GM21515 (cell line): ENCODE measurements around the gene MATN1.
A peak's percentile ranks its signal among the peaks of the same experiment; 100 is the strongest.

Source experiments
- ATAC-seq: cut with Tn5 transposase; IDR thresholded peaks from one replicate; pipeline ENCODE4 v1.9.1; 2021; ENCODE audit not compliant: unreplicated experiment

Gene MATN1

DNA sequence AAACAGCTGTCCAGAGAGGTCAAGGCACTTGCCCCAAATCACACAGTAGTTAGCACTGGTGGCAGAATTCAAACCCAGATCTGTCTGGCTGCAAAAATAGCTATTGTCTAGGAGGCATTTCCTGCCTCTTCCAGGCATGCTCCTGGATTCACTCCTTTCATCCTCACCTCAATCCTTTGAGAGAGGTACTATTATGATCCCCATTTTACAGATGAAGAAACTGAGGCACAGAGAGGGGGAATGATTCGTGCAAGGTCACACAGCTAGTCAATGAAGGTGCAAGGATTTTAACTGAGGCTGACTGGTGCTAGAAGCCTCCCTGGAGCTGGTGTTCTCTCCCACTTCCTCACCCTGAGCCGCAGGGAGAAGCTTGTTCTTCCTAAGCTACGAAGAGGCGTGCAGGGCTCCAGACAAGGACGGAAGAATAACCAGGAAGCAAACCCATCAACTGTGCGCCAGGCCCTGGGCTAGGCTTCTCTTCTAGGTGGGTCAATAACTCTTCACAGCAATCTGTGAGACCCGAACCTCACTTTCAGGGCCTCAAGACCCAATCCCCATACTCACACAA, 34.8 kb upstream of the MATN1 start:
- no peak for ATAC-seq

DNA sequence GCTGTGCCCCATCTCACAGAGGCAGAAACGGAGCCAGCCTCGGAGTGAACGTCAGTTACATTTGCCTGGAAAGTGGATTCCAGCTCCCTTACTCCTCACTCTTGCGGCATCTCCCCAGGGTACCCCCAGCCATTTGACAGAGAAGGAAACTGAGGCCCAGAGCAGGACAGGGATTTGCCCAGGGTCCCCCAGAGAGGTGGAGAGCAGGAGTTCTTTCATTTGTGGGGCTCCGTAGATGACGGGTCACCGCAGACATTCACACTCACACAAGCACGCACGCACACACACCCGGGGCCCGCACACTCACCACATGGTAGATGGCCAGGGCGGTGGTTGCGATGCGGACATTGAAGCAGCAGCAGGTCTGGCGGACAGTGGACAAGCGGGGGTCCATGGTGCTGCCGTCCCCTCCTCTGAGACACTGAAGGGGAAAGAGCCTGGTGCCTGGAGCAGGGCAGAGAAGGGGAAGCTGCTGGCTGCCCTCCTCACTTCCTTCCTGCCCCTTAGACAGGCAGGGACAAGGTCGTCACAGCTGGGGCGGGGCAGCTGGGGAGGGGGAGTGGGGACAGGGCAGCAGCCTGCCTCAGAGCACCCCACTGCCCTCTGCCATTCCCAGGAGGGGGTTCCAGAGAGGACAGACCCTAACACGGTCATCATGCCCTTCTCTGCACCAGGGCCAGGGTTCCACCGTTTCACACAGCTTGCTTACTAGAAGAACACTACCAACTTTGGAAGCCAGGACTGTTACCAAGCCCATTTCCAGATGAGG, 34.2 kb upstream of the MATN1 start, which contains the start of gene LAPTM5:
Gene LAPTM5 (minus strand): TSS at position 423 of the 769 bp plus-strand sequence. CDS start 29 bp downstream, at position 394.
- ATAC-seq = no peak

DNA sequence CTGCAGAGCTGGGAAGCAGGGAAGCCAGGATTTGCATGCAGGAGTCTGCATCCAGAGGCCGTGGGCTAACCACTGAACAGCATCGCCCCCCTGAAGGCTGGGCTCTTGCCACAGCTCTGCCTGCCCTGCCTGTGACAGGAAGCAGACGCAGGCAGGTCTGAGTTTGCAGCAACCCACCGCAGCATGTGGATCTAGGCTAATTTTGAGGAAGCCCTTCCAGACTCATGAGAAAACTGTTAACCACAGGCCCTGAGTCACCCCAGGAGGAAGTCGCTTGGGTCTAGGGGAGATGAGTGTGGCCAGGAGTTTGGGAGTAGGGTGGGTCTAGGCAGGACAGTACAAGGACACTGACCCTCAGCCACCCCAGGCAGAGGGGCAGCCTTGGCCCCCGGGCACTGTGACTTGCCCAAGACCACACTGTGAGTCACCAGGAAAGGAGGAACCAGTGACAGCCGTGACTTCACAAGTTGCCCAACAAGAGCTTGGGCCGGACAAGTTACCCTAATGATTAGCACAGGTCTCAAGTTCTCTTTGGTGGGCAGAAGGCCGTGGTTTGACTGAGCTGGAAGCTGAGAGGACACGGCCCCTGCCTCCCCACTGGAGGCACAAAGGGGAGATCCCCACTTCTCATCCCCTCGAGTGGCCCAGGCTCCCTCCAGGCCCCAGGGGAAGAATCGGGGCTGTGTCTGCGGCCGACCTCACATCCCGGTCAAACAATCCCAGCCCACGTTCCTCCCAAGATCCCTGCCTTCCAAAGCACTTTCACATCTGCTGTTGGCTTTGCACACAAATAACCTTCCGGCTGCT, 33.4 kb upstream of the MATN1 start:
- no peak for ATAC-seq

DNA sequence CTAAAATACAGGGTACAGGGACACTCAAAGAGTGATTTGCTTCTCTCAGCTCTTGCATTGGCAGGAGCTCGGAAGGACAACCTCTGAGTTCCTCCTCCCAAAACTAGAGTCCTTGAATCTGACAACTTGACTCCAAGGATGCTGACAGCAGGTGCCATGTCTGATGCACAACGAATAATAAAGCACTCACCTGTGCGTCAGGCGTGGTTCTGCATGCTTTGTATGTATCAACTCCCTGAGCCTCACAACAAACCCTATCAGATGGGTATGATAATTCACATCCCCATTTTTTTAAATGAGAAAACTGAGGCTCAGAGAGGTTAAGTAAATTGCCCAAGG, 32.8 kb upstream of the MATN1 start:
- ATAC-seq = no peak

DNA sequence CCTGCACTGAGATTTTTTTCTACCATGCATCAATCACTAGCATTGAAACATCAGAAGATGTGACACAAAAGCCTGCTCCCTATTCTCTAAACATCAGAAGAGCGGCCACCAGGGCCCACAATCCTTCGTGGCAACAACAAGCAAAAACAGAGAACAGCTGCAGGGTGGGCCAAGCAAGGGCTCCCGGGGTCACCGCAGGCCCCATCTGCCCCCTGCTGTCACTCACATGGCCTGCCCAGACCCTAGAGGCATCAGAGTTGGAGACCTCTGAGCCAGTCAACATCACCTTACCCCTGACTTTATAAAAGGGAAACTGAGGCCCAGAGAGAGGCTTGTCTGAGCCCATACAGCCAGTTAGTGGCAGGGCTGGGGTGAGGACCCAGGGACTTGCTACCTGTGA, 32.4 kb upstream of the MATN1 start:
- no peak for ATAC-seq

DNA sequence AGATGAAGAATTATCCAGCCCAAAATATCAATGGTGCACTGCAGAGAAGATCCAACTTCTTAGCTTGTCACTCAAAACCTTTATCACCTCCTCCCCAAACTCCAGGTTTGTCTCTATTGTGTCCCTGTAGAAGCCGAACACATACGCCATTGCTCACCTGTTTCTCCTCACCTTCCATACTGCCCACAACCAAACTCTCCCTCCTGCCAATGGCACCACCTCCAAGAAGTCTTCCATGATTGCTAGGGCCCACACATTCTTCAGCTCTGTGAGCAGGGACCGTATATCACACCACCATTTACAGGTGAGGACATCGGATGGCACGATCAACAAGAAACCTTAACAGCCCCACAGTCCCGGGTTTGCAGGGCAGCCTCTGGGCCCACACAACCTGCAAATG, 31.9 kb upstream of the MATN1 start:
- ATAC-seq = no peak

DNA sequence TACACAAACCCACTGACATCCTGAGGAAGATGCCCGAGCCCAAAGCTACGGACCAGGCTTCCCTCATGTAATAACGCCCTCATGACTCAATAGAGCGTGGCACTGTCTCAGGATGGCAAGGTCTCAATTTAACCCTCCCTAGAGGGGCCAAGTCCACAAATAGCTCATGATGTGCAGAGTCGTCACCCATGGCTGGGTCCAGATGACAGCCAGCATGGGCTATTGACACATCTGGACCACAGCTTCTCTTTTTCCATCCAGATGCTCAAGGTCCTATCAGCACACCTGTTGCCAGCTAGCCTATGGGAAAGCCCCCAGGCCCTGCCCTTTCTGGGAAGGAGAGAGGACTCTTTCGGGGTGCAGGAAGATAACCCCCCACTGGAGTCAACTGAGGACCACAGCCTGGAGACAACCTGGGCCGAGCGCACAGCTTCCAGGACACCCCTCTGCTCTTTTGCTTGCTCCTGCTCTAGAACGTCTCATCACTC, 31.3 kb upstream of the MATN1 start:
- ATAC-seq = peak; percentile 27

DNA sequence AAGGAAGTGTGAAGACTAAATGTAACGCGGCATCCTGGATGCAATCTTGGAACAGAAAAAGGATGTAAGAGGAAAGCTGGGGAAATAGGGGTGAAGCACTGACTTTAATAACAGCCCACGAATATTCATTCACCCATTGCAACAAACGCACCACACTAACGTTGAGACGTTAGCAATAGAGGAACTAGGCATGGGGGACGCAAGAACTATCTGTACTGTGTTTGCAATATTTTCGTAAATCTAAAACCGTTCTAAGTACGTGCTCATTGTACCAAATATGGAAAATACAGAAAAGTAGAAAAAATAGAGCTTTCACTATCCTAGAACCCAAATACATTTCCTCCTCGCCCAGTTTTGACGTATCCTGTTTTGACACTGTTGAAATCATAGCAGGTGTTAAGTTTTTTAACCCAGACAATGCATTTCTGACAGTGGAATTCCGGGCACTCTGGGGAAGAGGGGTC, 30.3 kb upstream of the MATN1 start:
- no peak for ATAC-seq

DNA sequence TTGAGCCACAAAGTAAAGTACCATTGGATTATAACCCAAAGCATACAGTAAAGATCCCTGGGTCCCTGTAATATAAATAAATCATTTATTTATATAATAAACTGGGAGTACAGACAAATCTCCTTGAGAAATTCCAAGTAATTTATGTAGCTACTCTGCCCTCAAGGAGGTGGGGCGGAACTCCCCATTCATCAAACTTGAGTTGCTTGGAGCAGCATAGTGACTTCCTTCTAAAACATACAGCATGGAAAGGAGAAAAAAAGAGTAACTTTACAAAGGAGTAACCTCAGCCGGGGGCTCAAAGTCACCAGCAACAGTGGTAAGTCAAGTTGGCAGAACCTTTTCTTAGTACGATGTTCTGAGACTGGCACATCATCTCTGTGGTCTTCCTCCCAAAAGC, 29.7 kb upstream of the MATN1 start:
- ATAC-seq = no peak

DNA sequence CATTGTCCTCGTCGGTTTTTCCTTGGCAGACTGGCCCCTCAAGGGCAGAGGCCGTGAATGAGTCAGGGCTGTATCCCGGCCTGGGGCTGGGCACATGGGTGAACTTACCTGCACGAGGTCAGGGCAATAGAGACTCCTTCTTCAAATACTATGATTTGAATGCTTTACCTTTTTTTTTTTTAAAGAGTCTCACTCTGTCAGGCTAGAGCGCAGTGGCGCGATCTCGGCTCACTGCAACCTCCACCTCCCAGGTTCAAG, 29.2 kb upstream of the MATN1 start:
- ATAC-seq = no peak

DNA sequence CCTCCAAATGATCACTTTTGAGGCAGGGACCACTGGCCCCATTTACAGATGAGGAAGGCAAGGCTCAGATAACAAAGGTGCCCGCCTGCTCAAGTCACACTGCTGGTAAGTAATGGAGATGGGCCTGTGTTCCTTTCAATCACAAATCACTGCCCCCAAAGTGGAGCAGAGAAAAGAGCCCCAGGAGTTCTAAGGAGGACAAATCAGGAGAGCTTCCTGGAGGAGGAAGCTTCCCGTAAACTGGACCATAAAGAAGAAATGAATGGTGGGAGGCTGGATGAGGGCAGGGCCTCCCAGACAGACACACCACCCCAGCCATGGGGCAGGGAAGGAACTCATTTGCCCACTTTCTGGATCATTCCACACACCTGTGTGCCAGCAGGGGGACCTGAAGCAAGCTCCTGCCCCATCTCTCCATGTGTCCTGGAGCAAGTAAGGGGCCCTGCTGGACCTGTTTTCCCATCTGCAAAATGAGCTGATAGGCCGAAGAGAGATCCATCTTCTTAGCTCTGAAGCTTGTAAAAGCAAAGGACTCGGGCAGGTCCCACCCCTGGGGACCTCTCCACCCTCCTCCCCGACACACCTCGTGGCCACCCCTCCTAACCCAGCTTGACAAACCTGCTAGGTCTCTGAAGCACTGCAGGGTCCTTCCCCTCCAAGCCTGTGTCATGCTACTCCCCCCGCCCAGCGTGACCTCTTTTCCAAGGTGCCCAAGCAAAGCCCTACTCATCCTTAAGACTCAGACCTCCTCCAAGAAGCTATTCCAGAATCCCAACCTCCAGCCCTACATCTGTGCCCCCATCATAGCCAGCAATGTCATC, 28.7 kb upstream of the MATN1 start:
- ATAC-seq = no peak

DNA sequence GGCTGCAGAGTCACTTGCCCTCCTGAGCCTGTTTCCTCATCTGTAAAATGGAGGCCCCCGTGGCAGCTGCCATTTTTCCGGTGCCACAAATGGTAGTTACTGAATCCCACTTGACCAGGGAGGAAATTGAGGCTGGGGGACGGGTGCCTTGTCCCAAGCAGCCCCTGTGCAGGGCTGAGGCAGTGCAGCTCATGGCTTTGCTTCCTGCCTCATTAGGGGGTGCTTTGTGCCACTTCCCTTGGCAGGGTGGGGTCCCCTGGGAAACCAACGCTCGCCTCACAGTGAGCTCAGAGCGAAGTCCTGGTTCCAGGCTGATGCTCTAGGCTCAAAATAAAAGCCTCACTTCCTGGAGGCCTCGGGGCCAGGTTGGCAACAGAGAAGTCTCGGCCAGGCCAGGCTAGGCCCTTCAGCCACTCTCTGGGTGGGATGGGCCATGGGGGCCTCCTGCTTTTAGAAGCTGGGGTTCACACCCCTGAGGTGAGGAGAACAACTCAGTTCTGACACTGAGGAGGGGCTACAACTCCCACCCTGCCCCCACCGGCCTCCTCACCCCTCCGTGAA, 27.4 kb upstream of the MATN1 start:
- no peak for ATAC-seq

DNA sequence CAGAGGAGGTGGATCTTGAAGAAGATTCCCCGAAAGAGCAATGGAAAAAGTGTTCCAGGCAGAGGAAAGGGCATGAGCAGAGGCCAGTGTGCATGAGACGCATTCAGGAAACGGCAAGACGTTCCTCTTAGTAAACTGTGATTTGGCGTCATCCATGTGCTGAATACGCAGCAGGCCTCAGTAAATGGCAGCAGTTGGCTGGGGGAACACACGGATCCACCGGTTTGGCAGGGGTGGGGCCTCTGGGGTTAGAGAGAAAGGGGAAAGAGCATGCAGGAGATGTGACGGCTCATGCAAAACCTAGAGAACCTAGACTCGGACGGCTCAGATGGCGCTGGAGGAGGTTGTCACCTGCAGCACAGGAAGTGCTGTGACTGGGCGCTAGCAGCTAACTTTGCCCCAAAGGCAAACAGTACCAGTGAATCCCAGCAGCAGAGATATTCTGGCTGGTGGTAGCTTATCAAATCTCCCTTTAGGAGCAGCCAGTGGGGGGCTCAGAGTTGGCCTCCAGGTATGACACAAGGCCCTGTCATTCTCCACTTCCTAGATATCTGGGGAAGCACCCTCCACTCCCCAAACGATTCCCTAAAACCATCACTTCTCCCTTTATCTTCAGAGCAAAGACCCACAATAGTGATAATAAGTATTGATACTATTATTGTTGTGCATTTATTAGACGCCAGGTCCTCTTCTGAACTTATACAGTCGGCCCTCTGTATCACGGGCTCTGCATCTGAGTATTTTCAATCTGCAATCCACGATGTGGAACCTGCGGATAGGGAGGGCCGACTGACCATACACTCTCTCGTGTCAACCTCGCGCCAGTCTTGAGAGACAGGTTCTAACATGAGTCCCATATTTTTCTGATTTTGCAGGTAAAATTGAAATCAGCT, 26.6 kb upstream of the MATN1 start:
- ATAC-seq = peak; percentile 34

DNA sequence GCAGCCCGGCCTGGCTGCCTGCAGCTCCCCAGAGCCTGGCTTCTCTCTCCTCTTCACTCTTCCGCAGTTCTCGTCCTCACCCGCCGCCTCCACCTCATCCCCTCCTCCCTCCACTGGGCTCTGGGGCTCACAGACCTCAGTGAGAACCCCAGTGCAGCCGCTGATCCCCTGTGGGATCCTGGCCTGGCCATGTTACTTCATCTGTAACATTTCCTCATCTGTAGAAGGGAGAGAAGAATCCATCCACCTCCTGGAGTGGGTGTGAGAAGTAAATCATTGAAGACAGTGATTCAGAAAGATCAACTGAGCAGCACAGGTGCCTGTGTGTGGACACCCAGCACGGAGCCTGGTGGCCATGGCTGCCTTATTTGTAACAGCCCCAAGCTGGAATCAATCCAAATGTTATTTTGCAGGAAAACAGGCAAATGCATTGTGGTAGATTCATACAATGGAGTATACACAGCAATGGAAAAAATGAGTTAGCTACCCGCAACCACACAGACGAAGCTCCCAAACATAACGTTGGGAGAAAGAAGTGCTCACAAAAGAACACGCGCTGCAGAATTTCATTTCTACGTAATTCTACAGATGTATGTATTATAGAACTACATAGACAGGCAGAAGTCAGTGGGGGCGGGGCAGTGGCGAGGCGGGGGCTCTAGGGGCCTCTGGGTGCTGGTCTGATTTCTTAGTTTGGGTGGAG, 25.5 kb upstream of the MATN1 start:
- no peak for ATAC-seq

DNA sequence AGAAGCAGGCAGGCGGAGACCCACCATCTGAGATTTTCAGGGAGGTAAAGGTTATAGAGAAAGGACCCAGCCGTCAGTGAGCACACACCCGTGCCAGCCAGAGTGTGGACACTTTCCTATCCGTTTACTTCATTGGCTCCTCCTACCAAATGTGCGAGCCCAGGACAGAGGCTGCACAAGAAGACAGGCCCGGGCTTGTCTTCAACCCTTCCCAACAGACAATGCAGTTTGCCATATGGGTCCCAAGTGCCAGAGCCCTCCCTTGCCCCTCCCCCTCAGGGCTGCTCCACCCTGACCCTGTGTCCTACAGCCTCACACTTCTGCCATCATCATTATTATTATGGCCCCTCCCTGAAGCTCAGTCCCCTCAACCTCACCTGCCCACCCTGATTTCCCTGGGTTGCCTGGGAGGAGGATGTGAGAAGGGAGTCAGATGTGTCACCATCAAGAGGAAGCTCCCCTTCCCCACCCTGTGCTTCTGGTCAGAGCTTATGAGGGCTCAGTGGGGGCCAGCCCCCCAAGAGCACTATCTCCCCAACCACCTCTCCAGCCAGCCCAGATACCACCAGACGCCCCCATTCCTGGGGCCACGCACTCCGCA, 24.8 kb upstream of the MATN1 start:
- ATAC-seq = no peak

DNA sequence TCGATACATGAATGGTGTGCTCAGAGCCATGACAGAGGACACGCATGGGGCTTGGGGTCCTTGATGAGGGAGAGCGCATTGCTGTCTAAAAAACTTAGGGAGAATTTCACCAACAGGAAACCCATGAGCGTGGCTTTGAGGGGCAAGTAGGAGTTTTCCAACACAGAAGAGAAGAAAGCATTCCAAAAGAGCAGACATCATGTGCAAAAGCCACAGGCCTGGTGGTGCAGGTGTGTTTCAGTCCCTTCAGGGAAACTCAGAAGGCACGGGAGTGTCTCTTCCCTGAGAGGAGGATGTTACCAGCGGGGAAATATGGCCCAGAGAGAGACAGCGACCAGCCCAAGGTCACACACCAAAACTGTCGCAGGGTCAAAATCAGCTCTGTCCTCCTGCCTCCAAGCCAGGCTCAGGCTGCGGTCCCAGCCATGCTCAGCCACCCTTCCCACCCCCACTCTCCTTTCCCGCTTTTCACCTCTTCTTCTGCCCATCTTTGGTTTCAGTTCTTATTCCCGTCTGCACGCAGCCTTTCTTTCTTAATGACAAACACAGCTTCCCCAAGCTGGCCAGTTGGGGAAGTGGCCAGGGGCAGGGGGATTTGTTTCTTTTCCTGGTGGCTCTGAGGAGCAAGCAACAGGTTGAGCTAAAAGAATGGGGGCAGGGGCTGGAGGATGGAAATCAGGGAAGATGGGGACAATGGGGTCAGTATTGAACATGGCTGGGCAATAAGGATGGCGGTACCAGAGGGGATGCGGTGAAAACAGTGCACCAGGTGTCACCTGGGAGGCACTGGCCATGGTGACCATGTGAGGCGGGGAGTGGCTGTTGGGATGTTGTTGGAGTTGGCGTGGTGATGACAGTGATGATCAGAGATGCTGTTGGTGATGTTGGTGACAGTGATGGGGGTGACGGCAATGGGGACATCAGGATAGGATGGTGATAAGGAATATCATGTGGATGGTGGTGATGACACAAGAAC, 23.9 kb upstream of the MATN1 start:
- no peak for ATAC-seq

DNA sequence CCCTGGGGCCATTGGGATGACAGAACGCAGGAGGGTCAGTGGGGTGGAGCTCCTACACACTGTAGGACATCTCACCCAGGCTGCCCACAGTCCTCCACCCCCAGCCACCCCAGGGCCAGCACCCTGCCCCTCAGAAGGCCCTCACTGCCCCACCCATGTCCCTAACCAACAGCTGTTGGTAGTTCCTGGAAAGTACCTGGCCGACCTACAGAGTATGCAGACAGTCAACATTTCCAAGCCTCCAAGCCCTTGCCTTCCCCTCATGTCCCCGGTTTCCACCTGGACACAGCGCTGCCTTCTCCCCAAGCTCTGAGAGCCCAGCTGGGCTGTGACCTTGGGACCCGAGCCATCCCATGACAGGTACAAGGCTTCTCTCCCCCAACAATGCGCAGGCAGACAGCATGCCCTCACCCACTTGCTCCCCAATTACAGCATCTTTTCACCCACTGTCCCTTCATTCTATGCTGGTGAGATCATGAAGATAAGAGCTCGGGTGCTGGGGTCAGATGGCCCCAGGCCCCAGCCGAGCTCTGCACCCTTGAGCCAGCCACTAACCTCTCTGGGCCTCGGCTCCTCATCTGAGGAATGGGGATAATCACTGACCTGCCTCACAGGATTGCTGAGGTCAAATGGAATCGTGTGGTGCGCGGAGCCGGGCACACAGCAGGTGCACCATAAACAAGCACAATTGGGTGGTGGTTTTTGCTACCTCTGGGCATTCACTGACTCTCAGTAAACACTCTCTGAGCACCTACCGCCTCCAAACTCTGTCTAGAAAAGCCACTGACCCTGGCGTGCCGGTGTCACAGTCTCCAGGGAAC, 23.0 kb upstream of the MATN1 start:
- ATAC-seq = no peak
